DMS79 (cell line): ENCODE data around the gene MARK4.
"Not testable (repeated sequence)": the region's sequence is repeated elsewhere in the genome, so short reads cannot be mapped to it uniquely, and the experiment has no call there.

Experiments
- DNase-seq: peaks from one replicate; lab custom pipeline; 2025; lab: John Stamatoyannopoulos, UW

MARK4 gene

GRCh38 chr19:45305421-45305820, 54.4 kb downstream of the MARK4 start:
- no peak for DNase-seq

DNA sequence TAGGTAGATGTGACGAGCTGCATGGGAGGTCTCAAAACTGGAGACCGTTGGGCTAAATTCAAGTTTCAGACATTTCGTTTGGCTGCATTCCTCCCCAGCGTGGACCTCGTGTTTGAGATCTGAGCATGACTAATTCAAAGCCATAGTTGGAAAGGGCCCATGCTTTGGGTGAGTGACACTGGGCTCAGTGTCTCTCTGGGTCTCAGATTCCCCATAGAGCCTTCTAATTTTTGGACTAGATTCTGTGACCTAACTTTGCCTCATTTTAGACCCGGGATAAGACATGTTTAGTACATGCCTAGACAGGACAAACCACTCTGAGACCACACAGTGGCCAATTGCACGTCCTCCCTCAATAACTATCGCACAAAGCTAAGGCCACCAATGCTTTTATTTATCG, 55.0 kb downstream of the MARK4 start:
- DNase-seq: no peak

DNA sequence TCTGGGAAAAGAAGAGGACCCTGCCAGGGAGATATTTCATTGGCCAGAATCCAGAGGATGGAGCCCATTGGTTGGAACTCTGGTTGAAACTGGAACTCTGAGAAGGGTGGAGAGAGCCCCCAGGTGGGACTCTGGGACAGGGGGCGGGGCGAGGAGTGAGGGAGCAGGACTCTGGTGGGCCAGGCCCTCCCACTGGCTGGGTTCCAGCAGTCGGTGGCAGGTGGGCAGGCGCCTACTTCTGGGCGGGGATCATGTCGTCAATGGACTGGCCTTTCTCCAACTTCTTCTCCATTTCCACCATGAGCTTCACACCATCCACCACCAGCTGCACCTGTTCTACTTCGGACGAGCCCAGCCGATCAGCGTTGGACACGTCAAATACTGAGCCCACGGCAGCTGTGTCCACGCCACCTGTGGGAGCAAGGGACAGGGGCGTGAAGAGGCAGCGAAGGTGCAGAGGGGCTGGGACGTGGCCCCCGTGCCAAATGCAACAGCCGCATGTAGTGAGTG, 55.5 kb downstream of the MARK4 start:
- peak; percentile 77 for DNase-seq

GRCh38 chr19:45307361-45307760, 56.3 kb downstream of the MARK4 start:
- no peak for DNase-seq

DNA sequence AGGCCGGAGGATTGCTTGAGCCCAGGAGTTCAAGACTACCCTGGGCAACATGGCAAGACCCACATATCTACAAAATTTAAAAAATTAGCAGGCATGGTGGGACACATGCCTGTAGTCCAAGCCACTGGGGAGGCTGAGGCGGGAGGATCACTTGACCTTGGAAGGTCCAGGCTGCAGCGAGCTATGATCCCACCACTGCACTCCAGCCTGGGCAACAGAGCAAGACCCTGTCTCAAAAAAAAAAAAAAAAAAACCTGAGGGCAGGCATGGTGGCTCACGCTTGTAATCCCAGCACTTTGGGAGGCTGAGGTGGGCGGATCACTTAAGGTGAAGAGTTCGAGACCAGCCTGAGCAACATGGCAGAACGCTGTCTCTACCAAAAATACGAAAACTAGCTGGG, 58.3 kb downstream of the MARK4 start:
- DNase-seq: not testable (repeated sequence)

GRCh38 chr19:45311621-45312020, 60.5 kb downstream of the MARK4 start:
- DNase-seq: no peak

DNA sequence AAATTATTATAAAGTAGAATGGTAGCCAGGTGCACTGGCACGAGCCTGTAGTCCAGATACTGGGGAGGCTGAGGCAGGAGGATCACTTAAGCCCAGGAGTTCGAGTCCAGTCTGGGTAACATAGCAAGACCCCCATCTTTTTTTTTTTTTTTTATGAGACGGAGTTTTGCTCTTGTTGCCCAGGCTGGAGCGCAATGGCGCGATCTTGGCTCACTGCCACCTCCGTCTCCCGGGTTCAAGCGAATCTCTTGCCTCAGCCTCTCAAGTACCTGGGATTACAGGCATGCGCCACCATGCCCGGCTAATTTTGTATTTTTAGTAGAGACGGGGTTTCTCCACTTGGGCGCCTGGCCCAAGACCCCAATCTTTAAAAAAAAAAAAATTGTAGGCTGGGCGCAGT, 61.2 kb downstream of the MARK4 start:
- not testable (repeated sequence) for DNase-seq

DNA sequence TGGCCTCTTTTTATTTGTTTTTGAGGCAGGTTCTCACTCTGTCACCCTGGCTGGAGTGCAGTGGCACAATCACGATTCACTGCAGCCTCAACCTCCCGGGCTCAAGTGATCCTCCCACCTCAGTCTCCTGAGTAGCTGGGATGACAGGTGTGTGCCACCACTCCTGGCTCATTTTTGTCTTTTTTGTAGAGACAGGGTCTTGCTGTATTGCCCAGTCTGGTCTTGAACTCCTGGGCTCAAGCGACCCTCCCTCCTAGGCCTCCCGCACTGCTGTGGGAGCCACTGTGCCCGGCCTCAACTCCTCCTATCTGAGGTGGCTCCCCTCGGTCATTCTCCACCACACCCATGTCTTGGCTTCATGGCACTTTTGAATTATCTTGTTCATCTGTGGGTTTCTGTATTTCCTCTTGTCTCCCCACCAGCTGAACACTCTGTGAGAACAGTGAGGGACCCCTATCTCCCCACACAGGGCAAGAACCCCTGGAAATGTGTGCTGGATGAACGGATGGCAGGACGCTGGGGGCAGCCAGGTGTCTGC, 63.7 kb downstream of the MARK4 start:
- no peak for DNase-seq

- no peak for DNase-seq
Measured at GRCh38 chr19:45315304-45315703, 64.2 kb downstream of the MARK4 start.

DNA sequence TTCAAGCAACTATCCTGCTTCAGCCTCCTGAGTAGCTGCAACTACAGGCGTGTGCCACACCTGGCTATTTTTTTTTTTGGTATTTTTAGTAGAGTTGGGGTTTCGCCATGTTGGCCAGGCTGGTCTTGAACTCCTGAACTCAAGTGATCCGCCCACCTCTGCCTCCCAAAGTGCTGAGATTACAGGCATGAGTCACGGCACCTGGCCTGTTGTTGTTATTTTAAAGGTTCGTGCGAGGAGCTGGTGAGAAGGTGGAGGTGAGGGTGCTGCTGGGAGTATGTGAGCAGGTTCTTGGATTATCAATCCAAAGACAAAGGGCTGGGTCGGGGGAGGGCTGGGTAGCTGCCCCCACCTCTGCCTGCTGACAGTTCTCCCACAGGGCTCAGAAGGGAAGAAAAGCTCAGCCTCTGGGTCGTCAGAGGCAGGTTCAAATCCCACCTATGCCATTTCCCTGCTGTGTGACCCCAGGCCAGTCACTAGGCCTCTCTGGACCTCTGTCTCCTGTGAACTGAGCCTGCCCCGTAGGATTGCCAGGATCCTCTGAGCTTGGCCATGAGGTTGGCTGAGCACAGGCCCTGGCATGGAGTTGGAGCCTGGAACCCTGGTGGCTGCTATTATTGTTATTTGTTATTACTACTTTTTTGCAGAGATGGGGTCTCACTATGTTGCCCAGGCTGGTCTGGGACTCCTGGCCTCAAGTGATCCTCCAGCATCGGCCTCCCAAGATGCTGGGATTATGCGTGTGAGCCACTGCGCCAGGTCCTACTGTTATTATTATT, 70.1 kb downstream of the MARK4 start:
- no peak for DNase-seq

DNA sequence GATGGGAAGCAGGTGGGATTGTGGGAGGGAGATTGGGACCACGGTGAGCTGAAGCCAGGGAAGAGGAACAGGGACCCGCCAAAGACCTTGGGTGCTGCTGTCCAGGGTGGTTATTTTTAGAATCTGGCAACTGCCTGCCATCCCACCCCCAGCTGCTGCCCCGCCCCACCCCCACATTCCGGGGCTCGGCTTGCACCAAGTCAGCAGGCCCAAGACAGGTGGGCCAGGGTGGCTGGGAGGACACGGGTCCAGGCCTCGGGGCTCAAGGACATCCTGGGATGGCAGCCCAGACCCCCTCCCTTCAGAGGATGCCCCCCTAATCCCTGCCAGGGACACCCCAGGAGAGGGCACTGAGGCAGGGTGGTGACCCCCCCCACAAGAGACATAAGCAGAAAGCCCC, 70.8 kb downstream of the MARK4 start:
- no peak for DNase-seq

GRCh38 chr19:45322311-45322710, 71.2 kb downstream of the MARK4 start:
- no peak for DNase-seq

- no peak for DNase-seq
Measured at GRCh38 chr19:45322744-45323281, 71.7 kb downstream of the MARK4 start, which contains the start of gene CKM. Gene CKM (minus strand): TSS chr19:45322875. CDS start chr19:45319713, 3,162 bp downstream.

DNA sequence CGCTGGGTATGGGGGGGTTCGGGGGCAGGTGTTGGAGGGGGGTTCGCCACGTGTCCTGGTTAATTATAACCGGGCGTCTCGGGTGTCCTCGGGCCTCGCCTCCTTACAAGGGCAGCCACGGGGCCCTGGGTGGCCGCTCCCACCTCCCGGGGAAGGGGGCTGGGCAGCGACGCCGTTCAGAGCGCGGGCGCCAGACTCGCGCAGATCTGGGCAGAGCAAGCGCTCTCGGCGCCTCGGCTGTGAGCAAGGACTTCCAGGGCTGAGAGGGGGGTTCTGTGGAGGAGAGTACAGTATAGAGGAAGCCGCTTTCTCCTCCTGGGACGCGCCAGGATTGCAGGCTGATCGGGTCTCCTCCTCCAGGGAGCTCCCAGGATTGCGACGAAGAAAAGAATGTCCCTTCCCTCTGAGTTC, 72.6 kb downstream of the MARK4 start:
- DNase-seq: no peak

GRCh38 chr19:45324349-45324907, 73.4 kb downstream of the MARK4 start:
- DNase-seq: no peak

- no peak for DNase-seq
Measured at GRCh38 chr19:45327404-45328143, 76.5 kb downstream of the MARK4 start.

- no peak for DNase-seq
Measured at GRCh38 chr19:45331411-45331810, 80.3 kb downstream of the MARK4 start.

- DNase-seq: no peak
Measured at GRCh38 chr19:45333609-45334303, 82.7 kb downstream of the MARK4 start.

- DNase-seq: not testable (repeated sequence)
Measured at GRCh38 chr19:45334881-45335280, 83.8 kb downstream of the MARK4 start.

DNA sequence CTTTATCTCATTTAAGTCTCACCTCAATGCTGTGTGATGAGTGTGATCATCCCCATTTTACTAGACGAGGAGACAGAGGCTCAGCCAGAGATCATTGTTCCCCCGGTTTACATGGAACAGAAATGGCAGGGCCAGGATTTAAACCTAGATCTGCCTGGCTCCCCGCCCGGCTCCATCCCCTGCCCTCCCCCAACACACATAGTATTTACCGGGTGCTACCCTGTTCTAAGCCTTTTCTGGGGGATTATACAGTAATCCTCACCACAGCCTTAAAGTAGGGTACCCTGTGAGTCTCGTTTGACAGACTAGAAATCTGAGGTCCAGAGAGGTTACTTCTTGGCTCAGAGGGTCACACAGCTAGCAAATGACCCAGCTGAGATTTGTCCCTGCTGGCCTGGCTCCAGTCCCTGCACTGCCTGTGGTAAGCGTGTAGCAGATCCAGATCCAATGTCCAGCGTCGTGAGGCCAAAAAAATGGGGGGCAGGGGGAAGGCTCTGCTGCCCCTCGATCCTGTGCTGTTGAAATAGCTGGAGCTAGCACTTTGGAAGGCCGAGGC, 85.7 kb downstream of the MARK4 start:
- DNase-seq: no peak

- DNase-seq: no peak
Measured at GRCh38 chr19:45339629-45340028, 88.6 kb downstream of the MARK4 start.
